ENCODE measurements around the gene INA. TPM values are rescaled to one million over a fixed set of nuclear protein-coding genes. Genes with fewer than 3 reads are reported as not detected.

Gene INA
- total RNA-seq, 2 donors from 2014 or later, result 0.13 to 0.65 TPM

Other genes with a start within 250 kb of the INA start
- gene NT5C2, start 83.9 kb upstream of the INA start, total RNA-seq, result 10 to 100 TPM; 49.3 to 55.9 TPM
- gene RPEL1, start 31.3 kb upstream of the INA start, total RNA-seq, result not detected
- 10 to 100 TPM; 11.3 to 14.2 TPM for gene PCGF6, start 74.0 kb downstream of the INA start, total RNA-seq
- gene TAF5, start 90.8 kb downstream of the INA start, total RNA-seq, result 10 to 100 TPM in 1 of 2 donors, 1 to 10 TPM in 1; 8.7 to 13.4 TPM
- 100 to 1,000 TPM; 290 to 425 TPM for gene ATP5MK, start 119.3 kb downstream of the INA start, total RNA-seq
- 10 to 100 TPM; 50.1 to 79.5 TPM for gene PDCD11, start 119.5 kb downstream of the INA start, total RNA-seq
- 10 to 100 TPM; 18.2 to 26.0 TPM for gene CALHM2, start 175.2 kb downstream of the INA start, total RNA-seq
- under 1 TPM in 1 of 2 donors, not detected in 1; 0.11 TPM for gene CALHM1, start 181.8 kb downstream of the INA start, total RNA-seq
- not detected for gene CALHM3, start 202.1 kb downstream of the INA start, total RNA-seq
- 1 to 10 TPM; 2.1 to 3.7 TPM for gene NEURL1, start 216.6 kb downstream of the INA start, total RNA-seq